GM18517 (cell line): Measurements from ENCODE around the gene TSSK6.

Experiments
- ATAC-seq: cut with Tn5 transposase; IDR thresholded peaks from one replicate; pipeline ENCODE4 v1.9.1; 2021; ENCODE audit warnings: mild to moderate bottlenecking, moderate library complexity; ENCODE audit not compliant: unreplicated experiment

The TSSK6 gene

DNA sequence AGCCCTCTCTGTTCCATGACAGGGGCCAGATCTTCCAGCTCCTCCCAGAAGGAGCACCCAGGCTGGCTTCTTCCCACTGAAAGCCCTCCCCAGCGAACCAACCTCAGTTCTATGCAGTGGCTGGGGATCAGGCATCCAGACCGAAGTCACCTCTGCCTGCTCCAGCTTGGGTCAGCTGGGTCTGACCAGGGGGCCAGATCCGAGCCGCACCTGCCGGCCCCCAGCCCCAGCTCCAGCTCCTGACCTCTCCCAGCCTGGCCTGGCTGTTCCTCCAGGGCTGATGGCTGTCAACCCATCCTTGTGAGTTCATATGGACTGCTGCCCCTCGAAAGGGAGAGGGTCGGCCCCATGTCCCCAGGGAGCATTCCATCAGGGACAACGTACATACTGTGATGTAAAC, 8.0 kb downstream of the TSSK6 start:
- ATAC-seq = no peak

DNA sequence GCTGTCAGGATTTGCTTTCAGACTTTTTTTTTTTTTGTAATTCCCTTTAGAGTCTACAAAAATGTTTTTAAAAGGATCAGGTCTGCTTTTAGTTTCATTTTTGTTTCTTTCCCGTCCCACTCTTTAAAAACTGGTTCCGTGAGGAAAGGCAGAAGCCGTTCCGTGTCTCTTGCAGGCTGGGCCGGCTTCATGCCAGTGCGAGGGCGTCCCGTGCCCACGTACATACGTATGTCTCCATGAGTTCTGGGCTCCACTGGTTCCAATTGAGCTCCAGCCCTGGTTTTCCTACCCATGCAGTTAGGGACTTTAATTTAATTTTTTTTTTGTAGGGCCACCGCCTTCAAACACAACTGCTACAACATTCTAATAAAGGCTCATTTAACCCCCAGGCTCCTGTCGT, 8.8 kb downstream of the TSSK6 start:
- no peak for ATAC-seq

DNA sequence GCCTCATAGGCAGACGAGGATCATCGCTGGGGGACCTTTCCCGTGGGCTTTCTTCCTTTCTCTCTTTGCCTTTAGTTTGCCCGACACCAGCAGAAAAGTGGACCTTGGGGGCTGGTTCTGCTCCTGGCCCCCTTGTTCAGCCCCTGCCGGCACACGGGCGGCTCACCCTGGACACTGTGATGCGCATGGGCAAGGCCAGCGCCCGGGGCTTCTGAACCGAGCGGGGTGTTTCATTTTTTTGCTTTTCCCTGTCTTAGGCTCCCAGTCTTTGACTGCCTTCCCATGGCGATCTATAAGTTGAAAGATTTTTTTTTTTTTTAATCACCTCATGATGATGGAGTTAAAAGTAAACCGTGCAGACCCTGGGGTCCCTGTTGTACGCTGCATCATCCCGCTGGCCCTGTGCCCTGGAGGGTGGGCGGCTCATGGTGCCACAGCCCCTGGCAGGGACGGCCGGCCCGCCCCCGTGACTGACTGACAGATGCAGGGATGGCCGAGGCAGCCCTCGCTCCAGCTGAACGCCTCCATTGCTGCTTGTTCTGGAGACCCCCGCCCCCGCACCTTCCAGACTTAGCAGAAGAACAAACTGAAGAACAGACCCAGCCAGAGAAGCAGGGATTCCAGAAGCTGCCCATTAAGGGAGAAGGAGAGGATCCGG, 9.6 kb downstream of the TSSK6 start:
- ATAC-seq = no peak

DNA sequence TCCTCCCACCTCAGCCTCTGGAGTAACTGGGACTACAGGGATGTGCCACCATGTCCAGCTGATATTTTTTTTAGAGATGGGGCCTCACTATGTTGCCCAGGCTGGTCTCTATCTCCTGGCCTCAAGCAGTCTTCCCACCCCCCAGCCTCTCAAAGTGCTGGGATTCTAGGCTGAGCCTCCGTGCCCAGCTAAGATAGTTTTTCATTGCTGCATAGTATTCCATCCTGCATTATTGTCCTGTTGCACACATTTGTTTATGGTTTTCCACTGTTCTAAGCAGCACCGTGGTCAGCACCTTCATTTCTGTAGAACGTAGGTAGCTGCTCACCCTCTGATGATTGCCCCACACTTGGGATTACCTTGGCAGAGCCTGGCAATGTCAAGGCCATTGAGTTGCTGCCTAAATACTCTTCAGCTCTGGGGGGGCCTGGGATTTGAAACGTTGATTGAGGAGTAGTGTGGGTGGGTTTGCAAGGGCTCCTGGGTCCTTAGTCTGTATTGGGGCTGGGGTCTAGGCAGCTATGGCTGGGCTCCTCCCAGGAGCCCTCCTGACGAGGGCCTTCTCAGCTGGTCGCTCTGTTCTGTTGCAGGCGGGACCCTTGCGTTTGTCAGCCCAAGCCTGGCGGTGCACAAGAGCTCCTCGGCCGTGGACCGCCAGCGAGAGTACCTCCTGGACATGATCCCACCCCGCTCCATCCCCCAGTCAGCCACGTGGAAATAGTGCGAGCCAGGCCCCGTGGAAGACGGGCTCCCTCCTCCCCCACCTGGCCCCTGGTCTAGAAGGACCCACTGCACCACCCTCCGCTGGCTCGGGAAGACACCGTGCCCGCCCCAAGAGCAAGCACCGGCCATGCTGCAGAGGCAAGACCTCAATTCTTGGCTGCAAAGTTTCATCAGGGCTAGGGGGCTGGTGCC, 10.3 kb downstream of the TSSK6 start:
- ATAC-seq = no peak

DNA sequence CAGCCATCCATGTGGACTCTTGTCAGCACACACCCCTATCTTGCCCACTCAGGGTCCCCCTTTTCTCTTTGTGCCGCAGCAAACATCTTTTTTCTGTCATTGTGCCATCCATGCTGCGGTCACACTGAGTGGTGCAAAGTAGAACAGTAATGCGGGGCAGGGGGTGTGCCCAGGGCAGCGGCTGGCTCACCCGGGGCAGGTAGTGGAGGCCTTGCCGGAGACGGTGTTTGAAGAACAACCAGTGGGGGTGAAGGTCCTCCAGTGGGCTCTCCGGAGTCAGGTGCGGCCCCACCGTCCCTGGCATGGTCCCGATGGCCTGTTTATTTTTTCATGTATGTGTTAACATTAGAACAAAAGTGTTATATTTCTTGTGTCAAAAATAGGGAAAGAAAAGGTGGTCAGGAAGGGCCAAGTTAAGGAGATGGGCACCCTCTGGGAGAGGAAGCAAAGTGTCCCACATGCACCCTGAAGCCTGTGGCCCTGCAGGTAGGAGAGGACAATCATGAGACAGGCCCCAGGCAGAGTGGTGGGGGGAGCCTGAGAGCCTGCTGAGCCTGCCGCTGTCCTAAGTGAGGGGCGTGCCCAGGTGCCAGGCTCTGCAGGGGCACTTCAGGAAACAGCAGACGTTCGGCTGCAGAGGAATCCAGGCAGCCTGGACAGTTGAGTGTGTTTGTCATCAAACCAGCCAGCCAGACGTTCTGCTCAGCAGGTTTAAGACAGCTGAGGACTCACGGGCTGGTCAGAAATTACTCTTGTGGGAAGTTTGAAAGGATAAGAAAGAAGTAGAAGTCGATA, 12.3 kb downstream of the TSSK6 start:
- no peak for ATAC-seq

DNA sequence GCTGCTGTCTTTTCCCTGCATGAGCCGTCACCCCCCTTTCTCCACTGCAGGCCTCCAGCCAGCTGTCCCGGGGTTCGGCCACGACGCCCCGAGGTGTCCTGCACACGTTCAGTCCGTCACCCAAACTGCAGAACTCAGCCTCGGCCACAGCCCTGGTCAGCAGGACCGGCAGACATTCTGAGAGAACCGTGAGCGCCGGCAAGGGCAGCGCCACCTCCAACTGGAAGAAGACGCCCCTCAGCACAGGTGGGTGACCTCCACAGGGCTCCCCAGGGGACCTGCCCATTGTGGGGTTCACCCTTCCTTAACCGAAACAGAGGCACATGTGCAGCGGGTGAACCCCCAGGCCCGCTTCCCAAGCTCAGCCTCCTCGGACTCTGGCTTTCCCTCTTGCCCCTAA, 13.1 kb downstream of the TSSK6 start:
- ATAC-seq = no peak

DNA sequence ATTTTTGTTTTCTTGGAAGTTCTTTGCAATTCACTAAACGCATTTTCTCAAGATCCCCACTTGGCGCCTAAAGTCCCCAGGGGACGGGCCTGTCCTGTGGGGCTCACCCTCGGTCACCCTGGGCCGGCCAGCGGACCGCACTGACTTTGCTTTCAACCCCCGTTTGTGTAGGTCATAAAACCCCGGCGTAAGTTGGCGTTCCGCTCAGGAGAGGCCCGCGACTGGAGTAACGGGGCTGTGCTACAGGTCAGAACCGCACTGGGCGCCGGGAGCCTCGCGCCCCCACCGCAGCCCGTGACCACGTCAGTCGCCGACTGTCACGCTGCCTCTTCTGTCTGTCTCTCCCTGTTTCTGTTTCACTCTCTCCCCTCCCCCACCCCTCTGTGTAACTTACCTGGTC, 13.6 kb downstream of the TSSK6 start:
- ATAC-seq = no peak

DNA sequence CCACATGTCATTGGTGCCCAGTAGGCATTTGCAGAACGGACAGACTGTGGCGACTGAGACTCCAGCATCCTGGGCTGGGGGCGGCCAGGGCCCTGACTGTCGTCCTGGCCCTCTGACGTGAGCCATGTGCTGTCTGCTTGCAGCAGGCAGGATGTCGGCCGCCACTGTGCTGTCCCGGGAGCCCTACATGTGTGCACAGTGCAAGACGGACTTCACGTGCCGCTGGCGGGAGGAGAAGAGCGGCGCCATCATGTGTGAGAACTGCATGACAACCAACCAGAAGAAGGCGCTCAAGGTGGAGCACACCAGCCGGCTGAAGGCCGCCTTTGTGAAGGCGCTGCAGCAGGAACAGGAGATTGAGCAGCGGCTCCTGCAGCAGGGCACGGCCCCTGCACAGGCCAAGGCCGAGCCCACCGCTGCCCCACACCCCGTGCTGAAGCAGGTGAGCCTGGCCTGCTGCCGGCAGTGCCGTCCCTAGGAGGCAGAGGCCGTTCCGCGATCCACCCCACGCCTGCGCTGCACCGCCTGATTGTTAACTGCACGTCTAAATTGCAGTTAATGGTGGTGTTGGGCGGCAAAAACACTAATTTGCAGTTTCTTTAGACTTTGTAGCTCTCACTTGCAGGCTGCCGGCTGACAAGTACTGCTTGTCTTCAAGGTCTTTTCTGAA, 14.2 kb downstream of the TSSK6 start:
- ATAC-seq = no peak

DNA sequence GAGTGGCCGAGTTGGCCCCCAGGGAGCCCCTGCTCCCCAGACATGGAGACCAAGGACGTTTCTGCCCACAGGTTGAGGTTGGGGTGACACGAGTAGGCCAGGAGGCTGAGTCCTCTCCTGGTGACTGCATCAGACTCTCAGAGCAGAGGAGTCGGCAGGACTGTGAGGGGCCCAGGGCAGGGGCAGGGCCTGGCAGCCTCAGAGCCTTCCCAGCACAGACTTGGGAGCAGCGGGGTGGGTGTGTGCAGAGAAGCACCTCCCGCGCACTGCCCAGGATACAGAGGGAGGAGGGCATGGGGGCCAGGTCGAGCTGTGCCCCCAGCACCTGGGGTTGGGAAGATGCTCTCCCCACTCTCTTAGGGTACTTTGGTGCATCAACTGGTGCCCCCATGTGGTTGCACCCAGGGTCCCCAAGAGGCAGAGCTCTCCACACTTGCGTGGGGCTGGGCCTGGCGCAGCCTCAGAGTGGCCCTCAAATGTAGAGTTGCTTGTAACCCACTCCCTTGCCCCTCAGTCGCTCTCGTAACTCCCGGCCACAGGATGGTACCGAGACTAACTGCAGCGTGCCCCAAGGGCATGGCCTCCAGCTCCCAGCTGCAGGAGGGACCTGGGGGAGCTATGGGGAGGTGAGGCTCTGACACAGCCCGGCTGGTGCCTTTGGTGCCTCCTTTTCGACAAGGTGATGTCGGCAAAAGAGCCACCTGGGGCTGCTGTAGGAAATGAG, 15.9 kb downstream of the TSSK6 start:
- no peak for ATAC-seq

DNA sequence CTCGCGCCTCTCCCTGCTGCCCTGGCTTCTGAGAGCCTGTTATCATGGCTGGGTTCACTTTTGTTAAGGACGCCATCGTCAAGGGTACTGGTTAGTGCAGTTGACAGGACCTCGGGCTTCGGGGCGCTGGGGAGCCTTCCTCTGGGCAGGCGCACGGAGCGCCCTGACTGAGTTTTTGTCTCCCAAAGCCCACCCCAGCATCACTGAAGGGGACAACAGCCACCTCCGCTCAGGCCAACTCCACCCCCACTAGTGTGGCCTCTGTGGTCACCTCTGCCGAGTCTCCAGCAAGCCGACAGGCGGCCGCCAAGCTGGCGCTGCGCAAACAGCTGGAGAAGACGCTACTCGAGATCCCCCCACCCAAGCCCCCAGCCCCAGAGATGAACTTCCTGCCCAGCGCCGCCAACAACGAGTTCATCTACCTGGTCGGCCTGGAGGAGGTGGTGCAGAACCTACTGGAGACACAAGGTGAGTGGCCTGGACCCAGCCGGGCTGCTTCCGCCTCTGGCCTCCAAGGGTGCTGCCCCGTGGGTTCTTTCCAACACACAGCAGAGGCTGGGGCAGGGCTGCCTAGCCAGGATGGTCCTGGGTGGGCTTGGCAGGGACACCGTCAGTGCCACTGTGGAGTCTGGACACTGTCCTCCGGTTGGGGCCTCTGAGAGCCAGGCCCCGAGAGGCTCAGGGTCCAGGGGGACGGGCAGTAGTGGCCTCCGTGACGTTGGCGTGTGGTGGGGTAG, 16.9 kb downstream of the TSSK6 start:
- no peak for ATAC-seq

DNA sequence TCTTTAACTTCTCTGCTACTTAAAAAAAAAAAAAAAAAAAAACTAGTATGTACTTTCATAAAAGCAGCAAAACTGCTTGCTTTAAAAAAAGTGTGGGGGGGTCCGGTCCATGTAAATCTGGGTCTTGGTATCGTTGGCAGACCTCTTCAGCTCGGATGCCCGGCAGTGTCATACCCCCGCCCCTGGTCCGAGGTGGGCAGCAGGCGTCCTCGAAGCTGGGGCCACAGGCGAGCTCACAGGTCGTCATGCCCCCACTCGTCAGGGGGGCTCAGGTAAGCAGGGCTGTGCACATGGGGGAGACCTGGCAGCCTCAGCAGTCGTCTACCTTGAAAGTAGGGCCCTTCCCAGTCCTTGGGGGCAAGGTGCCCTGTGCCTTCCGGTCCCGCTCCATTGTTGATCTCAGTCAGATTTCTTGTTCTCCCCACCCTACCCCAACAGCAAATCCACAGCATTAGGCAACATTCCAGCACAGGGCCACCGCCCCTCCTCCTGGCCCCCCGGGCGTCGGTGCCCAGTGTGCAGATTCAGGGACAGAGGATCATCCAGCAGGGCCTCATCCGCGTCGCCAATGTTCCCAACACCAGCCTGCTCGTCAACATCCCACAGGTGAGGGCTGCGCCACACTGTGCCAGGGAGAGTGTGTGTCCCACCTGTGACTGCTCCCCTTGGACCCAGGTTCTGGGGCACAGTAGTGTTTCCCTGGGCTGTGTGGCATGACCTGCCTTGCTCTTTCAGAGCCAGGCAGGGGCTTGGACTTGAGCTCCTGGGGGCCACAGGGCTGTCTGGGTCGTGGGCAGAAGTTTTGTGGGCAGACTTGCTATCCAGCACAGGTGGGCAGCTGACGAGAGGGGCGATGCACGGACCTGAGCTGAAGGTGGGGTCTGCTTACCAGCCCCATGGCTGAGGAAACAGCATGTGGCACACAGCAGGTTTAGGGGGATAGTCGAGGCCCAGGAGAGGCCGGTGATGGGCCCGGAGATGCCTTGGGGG, 19.4 kb downstream of the TSSK6 start:
- ATAC-seq = no peak

DNA sequence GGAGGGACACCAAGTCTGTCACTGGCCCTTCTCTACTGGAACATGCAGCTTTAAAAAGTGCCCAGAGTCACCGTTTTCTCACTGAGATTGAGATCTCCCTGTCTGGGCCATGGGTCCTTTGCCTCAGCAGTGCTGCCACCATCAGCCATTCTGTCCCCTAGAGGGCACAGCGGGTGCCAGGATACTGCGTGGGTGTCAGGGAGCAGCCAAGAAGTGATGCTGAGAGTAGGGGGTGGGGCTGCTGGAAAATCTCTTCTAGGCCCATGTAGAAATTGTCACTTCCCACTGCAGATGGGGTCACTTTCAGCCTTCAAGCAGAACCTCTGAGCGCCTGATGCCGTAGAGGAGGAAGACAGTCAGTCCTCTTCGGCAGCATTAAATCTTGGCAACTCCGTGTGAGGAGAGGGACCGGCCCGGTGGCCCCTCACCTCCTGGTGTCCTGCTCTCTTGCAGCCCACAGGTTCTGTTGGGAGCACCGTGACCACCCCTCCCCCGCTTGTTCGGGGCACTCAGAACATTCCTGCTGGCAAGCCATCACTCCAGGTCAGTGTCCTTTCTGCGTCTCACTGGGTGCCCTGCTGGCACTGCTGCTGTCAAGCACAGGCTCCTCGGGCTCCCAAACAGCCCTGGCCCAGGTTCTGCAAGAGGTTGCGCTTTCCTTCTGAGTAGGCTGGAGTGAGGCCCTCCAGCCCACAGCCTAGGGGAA, 21.4 kb downstream of the TSSK6 start:
- ATAC-seq = no peak

DNA sequence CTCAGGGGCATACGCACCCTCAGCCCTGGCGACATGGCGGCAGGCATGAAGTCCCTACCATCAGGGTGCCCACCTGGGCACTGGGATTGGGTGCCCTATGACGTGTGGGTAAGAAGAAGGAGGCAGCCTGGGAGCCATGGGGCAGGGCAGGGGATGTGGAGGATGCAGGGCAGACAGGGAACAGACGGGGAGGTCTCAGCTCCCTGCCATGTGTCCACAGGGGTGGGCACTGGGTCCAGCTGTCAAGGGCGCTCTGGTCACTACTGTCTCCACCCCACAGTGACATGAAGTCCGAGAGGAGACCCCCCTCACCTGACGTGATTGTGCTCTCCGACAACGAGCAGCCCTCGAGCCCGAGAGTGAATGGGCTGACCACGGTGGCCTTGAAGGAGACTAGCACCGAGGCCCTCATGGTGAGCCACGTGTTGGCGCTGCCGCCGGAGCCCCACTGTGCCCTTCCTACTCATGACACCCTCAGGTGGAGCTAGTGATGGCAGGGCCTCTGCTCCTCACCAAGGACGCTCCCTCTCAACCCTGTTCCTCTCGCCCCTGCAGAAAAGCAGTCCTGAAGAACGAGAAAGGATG, 23.2 kb downstream of the TSSK6 start:
- no peak for ATAC-seq

DNA sequence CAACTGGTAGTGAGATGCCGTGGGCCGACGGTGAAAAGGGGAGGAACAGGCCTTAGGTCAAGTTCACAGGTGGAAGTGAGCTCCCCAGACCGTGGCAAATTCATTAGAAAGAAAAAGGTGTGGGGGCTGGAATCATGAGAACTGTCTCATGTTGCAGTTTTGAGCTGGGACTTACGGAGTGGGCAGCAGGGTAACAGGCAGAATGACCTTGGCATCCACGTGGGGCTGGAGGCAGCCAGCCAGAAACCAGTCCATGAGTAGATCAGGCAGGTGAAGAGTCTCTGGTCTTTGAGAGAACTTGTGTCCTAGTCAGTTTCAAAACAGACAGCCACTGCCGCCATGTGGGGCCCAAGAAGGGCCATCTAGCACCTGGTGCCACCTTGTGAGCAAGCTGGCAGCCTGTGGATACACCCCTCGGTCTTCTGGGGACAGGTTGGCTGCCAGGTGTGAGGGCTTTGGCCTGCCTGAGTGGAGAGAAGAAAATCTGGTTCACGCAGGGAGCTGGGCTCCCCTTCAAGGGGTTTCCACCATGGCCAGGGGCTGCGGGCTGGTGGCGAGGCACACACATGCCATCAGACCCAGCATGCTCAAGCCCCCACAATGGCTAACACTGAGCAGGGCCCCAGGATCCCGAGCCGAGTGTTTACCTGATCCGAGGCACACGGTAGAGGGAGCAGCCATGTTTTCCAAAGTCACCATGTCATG, 23.9 kb downstream of the TSSK6 start:
- no peak for ATAC-seq

DNA sequence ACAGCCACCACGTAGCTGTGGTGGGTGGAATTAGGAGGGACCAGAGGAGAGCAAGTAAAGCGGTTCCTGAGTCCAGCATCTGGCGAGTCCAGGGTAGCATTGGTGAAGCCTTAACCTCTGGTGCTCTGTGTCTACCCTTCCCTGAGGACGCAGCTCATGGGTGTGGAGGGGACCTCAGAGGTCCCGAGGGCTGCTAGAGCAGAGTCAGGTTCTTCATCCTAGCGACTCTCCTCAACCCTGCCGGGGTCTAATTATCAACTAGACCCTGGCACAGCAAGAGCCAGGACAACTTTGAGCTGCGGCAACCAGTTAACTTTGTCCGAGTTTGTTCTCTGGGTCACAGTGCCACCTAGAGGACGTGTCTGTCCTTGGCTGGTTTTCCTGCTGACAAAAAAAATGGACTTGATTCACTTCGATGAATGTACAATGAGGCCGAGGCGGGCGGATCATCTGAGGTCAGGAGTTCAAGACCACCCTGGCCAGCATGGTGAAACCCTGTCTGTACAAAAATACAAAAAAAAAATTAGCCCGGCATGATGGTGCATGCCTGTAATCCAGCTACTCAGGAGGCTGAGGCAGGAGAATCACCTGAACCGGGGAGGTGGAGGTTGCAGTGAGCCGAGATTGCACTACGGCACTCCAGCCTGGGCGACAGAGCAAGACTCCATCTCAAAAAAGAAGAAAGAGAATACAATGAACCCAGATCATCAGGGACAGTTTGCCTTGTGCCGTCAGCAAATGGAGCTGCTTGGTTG, 25.0 kb downstream of the TSSK6 start:
- ATAC-seq = no peak

DNA sequence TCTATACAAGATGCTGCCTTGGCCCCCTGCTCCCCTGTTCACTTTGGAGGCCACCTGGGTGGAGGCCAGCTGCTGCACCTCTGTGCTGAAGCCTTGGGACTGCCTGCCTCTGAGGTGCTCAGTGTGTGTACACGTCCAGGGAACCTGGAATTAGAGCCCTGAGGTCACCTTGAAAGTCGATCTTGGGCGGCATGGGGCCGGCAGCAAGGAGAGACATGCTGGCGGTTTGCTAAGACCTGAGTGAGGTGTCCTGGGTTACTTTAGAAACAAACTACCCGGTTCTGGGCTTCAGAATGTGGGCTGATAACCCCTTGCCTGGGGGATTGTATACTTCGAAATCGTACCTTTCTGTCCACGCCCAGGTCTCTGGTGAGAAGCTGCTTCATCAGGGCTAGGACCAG, 25.5 kb downstream of the TSSK6 start:
- no peak for ATAC-seq
